Neuronal stem cell (in vitro differentiated cells): ENCODE measurements around the gene UQCRC1.
A peak's percentile ranks its signal among the peaks of the same experiment; 100 is the strongest.

ENCODE experiments used
- DNase-seq: peaks from one replicate; pipeline ENCODE4 v3.0.0-alpha.2; 2013; ENCODE audit warnings: low spot score
- H2AFZ ChIP-seq: one replicate; pipeline ENCODE4 v1.6.1; 2013; ENCODE audit warnings: mild to moderate bottlenecking, low read length, inconsistent platforms
- H2AK5ac ChIP-seq: 2 replicates; pipeline ENCODE4 v1.6.1; 2013; ENCODE audit warnings: low read depth, mild to moderate bottlenecking, inconsistent platforms, low read length, moderate library complexity, mixed read lengths
- H2BK120ac ChIP-seq: 2 replicates; pipeline ENCODE4 v1.6.1; 2013; ENCODE audit warnings: low read depth, mild to moderate bottlenecking, inconsistent platforms, low read length, moderate library complexity, mixed read lengths
- H2BK12ac ChIP-seq: one replicate; pipeline ENCODE4 v1.6.1; 2013; ENCODE audit warnings: low read length, inconsistent platforms
- H2BK15ac ChIP-seq: 2 replicates; pipeline ENCODE4 v1.6.1; 2013; ENCODE audit warnings: mild to moderate bottlenecking, low read length, inconsistent platforms, mixed read lengths
- H2BK5ac ChIP-seq: one replicate; pipeline ENCODE4 v1.6.1; 2013; ENCODE audit warnings: inconsistent platforms, mild to moderate bottlenecking, low read length, moderate library complexity
- H3K14ac ChIP-seq: one replicate; pipeline ENCODE4 v1.6.1; 2013; ENCODE audit warnings: low read length, inconsistent platforms
- H3K18ac ChIP-seq: 2 replicates; pipeline ENCODE4 v1.6.1; 2013; ENCODE audit warnings: low read length, inconsistent platforms
- H3K23ac ChIP-seq: 2 replicates; pipeline ENCODE4 v1.6.1; 2013; ENCODE audit warnings: low read depth, mild to moderate bottlenecking, mixed read lengths, low read length, inconsistent platforms; ENCODE audit not compliant: poor library complexity
- H3K27ac ChIP-seq: replicated peaks from 3 replicates; pipeline ENCODE4 v1.5.1; 2013; ENCODE audit warnings: low read length, inconsistent platforms
- H3K27me3 ChIP-seq, 3 experiments: 2 replicates each; pipeline ENCODE4 v1.6.1; 2013; ENCODE audit warnings: low read length in 3 of 3, mild to moderate bottlenecking in 2 of 3, inconsistent platforms in 1 of 3, low read depth in 1 of 3, mixed read lengths in 1 of 3, moderate library complexity in 1 of 3; ENCODE audit not compliant: control insufficient read depth in 3 of 3, insufficient read depth in 3 of 3
- H3K36me3 ChIP-seq, 2 donors: replicated peaks in 1 of 2; 2 replicates each; pipeline ENCODE4 v1.6.1; 2013; ENCODE audit warnings: low read length in 2 of 2; ENCODE audit not compliant: control insufficient read depth in 2 of 2, insufficient read depth in 2 of 2
- H3K4ac ChIP-seq: 2 replicates; pipeline ENCODE4 v1.6.1; 2013; ENCODE audit warnings: inconsistent platforms, mild to moderate bottlenecking, low read length, moderate library complexity
- H3K4me1 ChIP-seq, 2 donors: 1 replicate in 1 of 2; 2 replicates in 1 of 2; pipeline ENCODE4 v1.6.1; 2013; ENCODE audit warnings: low read length in 2 of 2, low read depth in 1 of 2; ENCODE audit not compliant: control insufficient read depth in 2 of 2, insufficient read depth in 1 of 2
- H3K4me2 ChIP-seq: one replicate; pipeline ENCODE4 v1.6.1; 2013; ENCODE audit warnings: mild to moderate bottlenecking, low read length, inconsistent platforms; ENCODE audit not compliant: insufficient read depth, poor library complexity, severe bottlenecking
- H3K4me3 ChIP-seq, 2 donors: 2 replicates each; pipeline ENCODE4 v1.5.1; 2013; ENCODE audit warnings: low read length in 2 of 2, mild to moderate bottlenecking in 2 of 2, inconsistent platforms in 1 of 2, moderate library complexity in 1 of 2
- H3K79me1 ChIP-seq: one replicate; pipeline ENCODE4 v1.6.1; 2013; ENCODE audit warnings: low read depth, mild to moderate bottlenecking, inconsistent platforms, low read length, moderate library complexity
- H3K9ac ChIP-seq: one replicate; pipeline ENCODE4 v1.6.1; 2013; ENCODE audit warnings: mild to moderate bottlenecking, low read depth, low read length, inconsistent platforms; ENCODE audit not compliant: poor library complexity
- H3K9me3 ChIP-seq, 2 donors: replicated peaks in 1 of 2; 2 replicates each; pipeline versions ENCODE3 to v1.6.1; 2013; ENCODE audit warnings: low read length in 2 of 2, mild to moderate bottlenecking in 2 of 2, inconsistent platforms in 1 of 2, low read depth in 1 of 2, mixed read lengths in 1 of 2, moderate library complexity in 1 of 2; ENCODE audit not compliant: control insufficient read depth in 2 of 2, insufficient read depth in 1 of 2
- H4K8ac ChIP-seq: one replicate; pipeline ENCODE4 v1.6.1; 2013; ENCODE audit warnings: low read depth, mild to moderate bottlenecking, inconsistent platforms, low read length, moderate library complexity
- H4K91ac ChIP-seq: one replicate; pipeline ENCODE4 v1.6.1; 2013; ENCODE audit warnings: low read length, low read depth, mild to moderate bottlenecking, inconsistent platforms; ENCODE audit not compliant: poor library complexity
- WGBS, 2 donors: extraction: QIAGEN DNeasy Blood & Tissue Kit; methylation state at CpG; one replicate each; pipeline ENCODE4 v1.1.7; 2013; ENCODE audit warnings: missing lambda C conversion rate in 2 of 2, mixed read lengths in 1 of 2; ENCODE audit not compliant: insufficient read length in 2 of 2, insufficient replicate concordance in 1 of 2; ENCODE audit errors: extremely low coverage in 2 of 2; 5-methylcytosine and 5-hydroxymethylcytosine counted together

UQCRC1 gene

GRCh38 chr3:48650723-48651122 lies 41.3 kb upstream of the UQCRC1 start:
- Histone ChIP-seq H3K9ac (no peak overlapping the region), H3K9me3 (no peaks in the 10 kb centered on the region), H3K4me2 (no peak overlapping the region), H3K79me1 (peaks cover 6% of the 10 kb centered on the region), H2AK5ac (no peak overlapping the region), H3K36me3 (peaks cover 35 to 89% of the 10 kb centered on the region in 2 donors), H3K4ac (no peak overlapping the region), H3K18ac (peak overlapping the region; percentile 16), H3K23ac (peak overlapping the region; percentile 77), H3K4me1 (peaks cover 0 to 4% of the 10 kb centered on the region in 2 donors), H2BK120ac (no peak overlapping the region), H2AFZ (no peak overlapping the region), H4K91ac (no peak overlapping the region), H3K14ac (peak overlapping the region; percentile 32), H3K27me3 (no peaks in the 10 kb centered on the region), H2BK15ac (no peak overlapping the region), H3K4me3 (no peak overlapping the region), H3K27ac (no peak overlapping the region), H4K8ac (no peak overlapping the region), H2BK12ac (no peak overlapping the region), H2BK5ac (peak overlapping the region; percentile 82)
- DNase-seq = no peak
- WGBS, 2 donors = no CpG with 5 or more reads among the region's 12 CpGs

GRCh38 chr3:48648188-48648850 lies 38.9 kb upstream of the UQCRC1 start:
- H3K4me1 ChIP-seq = no peaks in the 10 kb centered on the region
- H2AFZ ChIP-seq = no peak overlapping the region
- no peak overlapping the region for H3K14ac ChIP-seq
- DNase-seq = no peak
- no peak overlapping the region for H3K9ac ChIP-seq
- no peaks in the 10 kb centered on the region for H3K27me3 ChIP-seq
- H3K4me3 ChIP-seq = no peak overlapping the region
- H2BK15ac ChIP-seq = no peak overlapping the region
- no CpG with 5 or more reads among the region's 15 CpGs for WGBS, 2 donors
- H2BK5ac ChIP-seq = no peak overlapping the region
- H4K8ac ChIP-seq = no peak overlapping the region
- H2BK12ac ChIP-seq = no peak overlapping the region
- no peak overlapping the region for H2AK5ac ChIP-seq
- no peak overlapping the region for H3K18ac ChIP-seq
- no peak overlapping the region for H3K4me2 ChIP-seq
- H3K4ac ChIP-seq = no peak overlapping the region
- H3K9me3 ChIP-seq = no peaks in the 10 kb centered on the region
- H3K23ac ChIP-seq = no peak overlapping the region
- no peak overlapping the region for H2BK120ac ChIP-seq
- H3K36me3 ChIP-seq = peaks cover 43 to 90% of the 10 kb centered on the region in 2 donors
- peaks cover 3% of the 10 kb centered on the region for H3K79me1 ChIP-seq
- no peak overlapping the region for H4K91ac ChIP-seq
- no peak overlapping the region for H3K27ac ChIP-seq

GRCh38 chr3:48647714-48648113 lies 38.3 kb upstream of the UQCRC1 start:
- Histone ChIP-seq H3K14ac (no peak overlapping the region), H2AK5ac (no peak overlapping the region), H3K9me3 (peaks cover 0 to 2% of the 10 kb centered on the region in 2 donors), H2BK120ac (no peak overlapping the region), H3K4me1 (no peaks in the 10 kb centered on the region), H4K91ac (no peak overlapping the region), H4K8ac (no peak overlapping the region), H3K9ac (no peak overlapping the region), H2BK15ac (no peak overlapping the region), H3K23ac (peak overlapping the region; percentile 20), H3K4me3 (no peak overlapping the region), H3K79me1 (peaks cover 3% of the 10 kb centered on the region), H3K27ac (no peak overlapping the region), H3K36me3 (peaks cover 40 to 90% of the 10 kb centered on the region in 2 donors), H3K27me3 (no peaks in the 10 kb centered on the region), H3K4ac (no peak overlapping the region), H3K18ac (no peak overlapping the region), H3K4me2 (no peak overlapping the region), H2AFZ (no peak overlapping the region), H2BK12ac (no peak overlapping the region), H2BK5ac (no peak overlapping the region)
- DNase-seq = no peak
- no CpG with 5 or more reads among the region's 9 CpGs for WGBS, 2 donors

GRCh38 chr3:48644898-48645760 lies 35.7 kb upstream of the UQCRC1 start:
- no peak for DNase-seq
- Histone ChIP-seq H2BK5ac (no peak overlapping the region), H3K23ac (peak overlapping the region; percentile 85), H3K4me1 (no peaks in the 10 kb centered on the region), H3K14ac (no peak overlapping the region), H3K27ac (no peak overlapping the region), H3K9ac (peak overlapping the region; percentile 21), H3K4me2 (no peak overlapping the region), H3K27me3 (no peaks in the 10 kb centered on the region), H4K91ac (no peak overlapping the region), H3K9me3 (peaks cover 0 to 2% of the 10 kb centered on the region in 2 donors), H2BK12ac (no peak overlapping the region), H3K18ac (no peak overlapping the region), H3K36me3 (peaks cover 44 to 92% of the 10 kb centered on the region in 2 donors), H2BK15ac (no peak overlapping the region), H3K79me1 (peaks cover 3% of the 10 kb centered on the region), H2AFZ (no peak overlapping the region), H3K4me3 (no peak overlapping the region), H2AK5ac (no peak overlapping the region), H3K4ac (peak overlapping the region; percentile 37), H4K8ac (no peak overlapping the region), H2BK120ac (no peak overlapping the region)
- WGBS, 2 donors = no CpG with 5 or more reads among the region's 22 CpGs
